ENCODE measurements around the gene STARD10. TPM values are rescaled to one million over a fixed set of nuclear protein-coding genes. Genes with fewer than 3 reads are reported as not detected.

Gene STARD10
- total RNA-seq, 2 donors from 2014 or later, result 122 to 209 TPM

GRCh38 chr11:72760539-72761405 is 33.1 kb downstream of the STARD10 start:
- Histone ChIP-seq H3K4me3 (no peak overlapping the region), H3K36me3 (replicated peaks in 1 of 2; ENCODE audit: insufficient read depth in 1 of 2, low read depth in 2 of 2) (peaks cover 0 to 24% of the 10 kb centered on the region in 2 donors), H3K9me3 (no peaks in the 10 kb centered on the region), H3K4me1 (peaks cover 33% of the 10 kb centered on the region), H3K27ac (no peak overlapping the region), H3K27me3 (no peaks in the 10 kb centered on the region)
- DNase-seq (no peak), ATAC-seq (no peak)
- 75 to 89% methylated on average over 8 of the region's 8 CpGs for WGBS, 2 donors
- intact Hi-C loops (cut with DNase I), result no loop called here
- TF ChIP-seq POLR2A (IDR thresholded peaks at IDR 0.05) (no peak), CTCF (IDR thresholded peaks at IDR 0.05) (no peak)

GRCh38 chr11:72759468-72759985 is 34.3 kb downstream of the STARD10 start:
- intact Hi-C loops (cut with DNase I), result no loop called here
- Histone ChIP-seq H3K4me1 (peaks cover 33% of the 10 kb centered on the region), H3K27ac (peak overlapping the region in 3 of 4 donors; percentile 25 to 53 (median 35)), H3K9me3 (no peaks in the 10 kb centered on the region), H3K4me3 (no peak overlapping the region), H3K36me3 (replicated peaks in 1 of 2; ENCODE audit: insufficient read depth in 1 of 2, low read depth in 2 of 2) (peaks cover 0 to 24% of the 10 kb centered on the region in 2 donors), H3K27me3 (no peaks in the 10 kb centered on the region)
- ATAC-seq, result no peak
- no peak for DNase-seq
- 65 to 71% methylated on average over 8 of the region's 8 CpGs for whole genome bisulfite sequencing, 2 donors
- TF ChIP-seq CTCF (IDR thresholded peaks at IDR 0.05), result no peak
- TF ChIP-seq POLR2A (IDR thresholded peaks at IDR 0.05), result no peak

GRCh38 chr11:72758690-72759389 is 35.0 kb downstream of the STARD10 start:
- H3K36me3 ChIP-seq (replicated peaks in 1 of 2; ENCODE audit: insufficient read depth in 1 of 2, low read depth in 2 of 2), result peaks cover 0 to 24% of the 10 kb centered on the region in 2 donors
- H3K27me3 ChIP-seq, result no peaks in the 10 kb centered on the region
- no peak overlapping the region for H3K4me3 ChIP-seq
- intact Hi-C loops (cut with DNase I), result no loop called here
- H3K4me1 ChIP-seq, result peaks cover 37% of the 10 kb centered on the region
- peak; percentile 47 for ATAC-seq
- H3K9me3 ChIP-seq, result no peaks in the 10 kb centered on the region
- peak; percentile 50 to 78 (median 74) for DNase-seq
- WGBS, 2 donors, result 50 to 66% methylated on average over 9 to 17 of the region's 17 CpGs
- H3K27ac ChIP-seq, result peak overlapping the region in 3 of 4 donors; percentile 25 to 53 (median 35)
- no peak for TF ChIP-seq CTCF (IDR thresholded peaks at IDR 0.05)
- no peak for TF ChIP-seq POLR2A (IDR thresholded peaks at IDR 0.05)

GRCh38 chr11:72758304-72758689 is 35.5 kb downstream of the STARD10 start:
- TF ChIP-seq CTCF (IDR thresholded peaks at IDR 0.05) (no peak), POLR2A (IDR thresholded peaks at IDR 0.05) (no peak)
- H3K36me3 ChIP-seq (replicated peaks in 1 of 2; ENCODE audit: insufficient read depth in 1 of 2, low read depth in 2 of 2), result peaks cover 0 to 24% of the 10 kb centered on the region in 2 donors
- intact Hi-C loops (cut with DNase I), result no loop called here
- no peak overlapping the region for H3K4me3 ChIP-seq
- no peaks in the 10 kb centered on the region for H3K9me3 ChIP-seq
- H3K4me1 ChIP-seq, result peaks cover 40% of the 10 kb centered on the region
- peak overlapping the region in 1 of 4 donors; percentile 35 for H3K27ac ChIP-seq
- 82 to 93% methylated on average over 3 to 7 of the region's 7 CpGs for WGBS, 2 donors
- H3K27me3 ChIP-seq, result no peaks in the 10 kb centered on the region
- no peak for ATAC-seq
- no peak for DNase-seq
